Mesendoderm (in vitro differentiated cells): ENCODE measurements around the gene MXRA7.

ENCODE experiments used
- DNase-seq: peaks from one replicate; pipeline ENCODE4 v3.0.0; 2013
- H2AK5ac ChIP-seq: 2 replicates; pipeline ENCODE4 v1.6.1; 2013; ENCODE audit warnings: low read length, inconsistent platforms
- H2BK120ac ChIP-seq: 2 replicates; pipeline ENCODE4 v1.6.1; 2013; ENCODE audit warnings: low read depth, mild to moderate bottlenecking, low read length, moderate library complexity, mixed read lengths
- H2BK15ac ChIP-seq: replicated peaks from 2 replicates; pipeline ENCODE4 v1.6.1; 2013; ENCODE audit warnings: low read depth, mild to moderate bottlenecking, moderate library complexity
- H2BK5ac ChIP-seq: 2 replicates; pipeline ENCODE4 v1.6.1; 2013; ENCODE audit warnings: low read length, inconsistent platforms
- H3K18ac ChIP-seq: 2 replicates; pipeline ENCODE4 v1.6.1; 2013; ENCODE audit warnings: mild to moderate bottlenecking, low read length, mixed read lengths
- H3K23ac ChIP-seq: one replicate; pipeline ENCODE4 v1.6.1; 2013; ENCODE audit warnings: low read length
- H3K27ac ChIP-seq: 2 replicates; pipeline ENCODE4 v1.5.1; 2013; ENCODE audit warnings: low read depth, mild to moderate bottlenecking, inconsistent platforms, low read length, moderate library complexity
- H3K27me3 ChIP-seq: 2 replicates; pipeline ENCODE4 v1.6.1; 2013; ENCODE audit warnings: low read length, control low read depth, mild to moderate bottlenecking, inconsistent platforms; ENCODE audit not compliant: insufficient read depth, poor library complexity
- H3K36me3 ChIP-seq: 2 replicates; pipeline ENCODE4 v1.6.1; 2013; ENCODE audit warnings: low read length, inconsistent platforms; ENCODE audit not compliant: control insufficient read depth, insufficient read depth
- H3K4ac ChIP-seq: one replicate; pipeline ENCODE4 v1.6.1; 2013; ENCODE audit warnings: low read depth, mild to moderate bottlenecking, low read length, moderate library complexity
- H3K4me1 ChIP-seq: 2 replicates; pipeline ENCODE4 v1.6.1; 2013; ENCODE audit warnings: low read depth, low read length, inconsistent platforms; ENCODE audit not compliant: control insufficient read depth
- H3K4me2 ChIP-seq: 2 replicates; pipeline ENCODE4 v1.6.1; 2013; ENCODE audit warnings: low read length
- H3K4me3 ChIP-seq: 2 replicates; pipeline ENCODE4 v1.5.1; 2013; ENCODE audit warnings: mild to moderate bottlenecking, low read length
- H3K56ac ChIP-seq: one replicate; pipeline ENCODE4 v1.6.1; 2013; ENCODE audit warnings: low read length
- H3K79me1 ChIP-seq: 2 replicates; pipeline ENCODE4 v1.6.1; 2013; ENCODE audit warnings: low read length, inconsistent platforms
- H3K79me2 ChIP-seq: 2 replicates; pipeline ENCODE4 v1.6.1; 2013; ENCODE audit warnings: mild to moderate bottlenecking, low read length; ENCODE audit not compliant: control insufficient read depth, insufficient read depth
- H3K9ac ChIP-seq: 2 replicates; pipeline ENCODE4 v1.6.1; 2013; ENCODE audit warnings: low read length, inconsistent platforms
- H4K5ac ChIP-seq: one replicate; pipeline ENCODE4 v1.6.1; 2013; ENCODE audit warnings: low read length
- H4K8ac ChIP-seq: one replicate; pipeline ENCODE4 v1.6.1; 2013; ENCODE audit warnings: low read depth, mild to moderate bottlenecking, control low read depth, low read length, moderate library complexity
- WGBS: extraction: QIAGEN DNeasy Blood & Tissue Kit; methylation state at CpG from one replicate; pipeline ENCODE4 v1.1.7; 2013; ENCODE audit warnings: low lambda C conversion rate, missing lambda C conversion rate; ENCODE audit not compliant: insufficient coverage; ENCODE audit errors: extremely low coverage; 5-methylcytosine and 5-hydroxymethylcytosine counted together

Gene MXRA7

DNA sequence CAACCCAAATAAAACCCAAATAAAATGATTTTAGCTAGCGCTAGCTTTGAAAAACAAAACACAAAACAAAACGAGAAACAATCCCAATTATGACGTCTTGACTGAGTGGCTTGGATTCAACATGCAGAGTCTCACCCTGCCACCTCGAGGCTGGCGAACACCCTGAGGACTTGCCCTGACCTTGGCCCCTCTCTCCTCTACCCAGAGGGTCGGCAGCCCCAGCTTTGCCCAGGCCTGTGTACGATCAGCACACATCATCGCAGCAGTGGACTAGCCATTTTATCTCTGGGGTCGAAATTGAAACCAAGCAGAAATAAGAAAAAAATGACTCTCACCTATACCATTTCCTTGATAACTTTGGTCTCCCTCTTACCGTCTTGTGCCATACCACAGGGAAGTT lies 10.7 kb upstream of the MXRA7 start:
- no peak overlapping the region for H3K18ac ChIP-seq
- no peak overlapping the region for H2BK5ac ChIP-seq
- H3K27me3 ChIP-seq: no peaks in the 10 kb centered on the region
- H4K5ac ChIP-seq: no peak overlapping the region
- H3K36me3 ChIP-seq: peaks cover 24% of the 10 kb centered on the region
- no peak overlapping the region for H2BK120ac ChIP-seq
- no peak overlapping the region for H2BK15ac ChIP-seq
- peaks cover 5% of the 10 kb centered on the region for H3K79me2 ChIP-seq
- no peak overlapping the region for H3K56ac ChIP-seq
- no peak overlapping the region for H3K4me3 ChIP-seq
- H3K27ac ChIP-seq: no peak overlapping the region
- peaks cover 2% of the 10 kb centered on the region for H3K4me1 ChIP-seq
- DNase-seq: no peak
- peaks cover 6% of the 10 kb centered on the region for H3K79me1 ChIP-seq
- H3K9ac ChIP-seq: no peak overlapping the region
- no peak overlapping the region for H3K4ac ChIP-seq
- no peak overlapping the region for H3K23ac ChIP-seq
- H3K4me2 ChIP-seq: no peak overlapping the region
- WGBS: no CpG with 5 or more reads among the region's 10 CpGs
- no peak overlapping the region for H4K8ac ChIP-seq
- H2AK5ac ChIP-seq: no peak overlapping the region

DNA sequence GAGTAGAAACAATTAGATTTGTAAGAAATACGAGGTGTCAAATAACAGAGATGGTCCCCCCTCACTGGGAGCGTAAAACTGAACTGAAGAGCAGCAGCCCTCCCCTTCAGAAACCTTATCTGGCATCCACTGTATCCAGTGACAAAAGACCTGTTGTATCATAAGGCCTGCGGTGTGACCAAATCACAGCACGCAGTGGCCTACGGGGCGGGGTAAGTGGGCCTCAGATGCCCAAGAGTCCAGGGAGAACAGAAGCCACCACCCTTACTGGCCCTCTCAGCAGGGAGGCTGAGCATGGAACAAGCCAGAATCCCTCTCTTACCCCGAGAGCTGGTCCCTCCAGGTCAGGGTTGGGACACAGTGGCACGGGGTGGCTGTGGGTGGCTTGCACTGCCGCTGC lies 10.2 kb upstream of the MXRA7 start:
- no peak overlapping the region for H3K56ac ChIP-seq
- H3K23ac ChIP-seq: no peak overlapping the region
- H3K79me1 ChIP-seq: peaks cover 6% of the 10 kb centered on the region
- H2BK15ac ChIP-seq: no peak overlapping the region
- H3K27me3 ChIP-seq: no peaks in the 10 kb centered on the region
- no peak overlapping the region for H3K9ac ChIP-seq
- no peak overlapping the region for H3K18ac ChIP-seq
- H3K4me3 ChIP-seq: no peak overlapping the region
- no peak overlapping the region for H4K8ac ChIP-seq
- no peak overlapping the region for H3K4ac ChIP-seq
- peaks cover 5% of the 10 kb centered on the region for H3K79me2 ChIP-seq
- H3K4me2 ChIP-seq: no peak overlapping the region
- no peak overlapping the region for H3K27ac ChIP-seq
- H2AK5ac ChIP-seq: no peak overlapping the region
- H4K5ac ChIP-seq: no peak overlapping the region
- H3K36me3 ChIP-seq: peaks cover 27% of the 10 kb centered on the region
- peaks cover 2% of the 10 kb centered on the region for H3K4me1 ChIP-seq
- no peak for DNase-seq
- H2BK120ac ChIP-seq: no peak overlapping the region
- H2BK5ac ChIP-seq: no peak overlapping the region
- WGBS: no CpG with 5 or more reads among the region's 9 CpGs

DNA sequence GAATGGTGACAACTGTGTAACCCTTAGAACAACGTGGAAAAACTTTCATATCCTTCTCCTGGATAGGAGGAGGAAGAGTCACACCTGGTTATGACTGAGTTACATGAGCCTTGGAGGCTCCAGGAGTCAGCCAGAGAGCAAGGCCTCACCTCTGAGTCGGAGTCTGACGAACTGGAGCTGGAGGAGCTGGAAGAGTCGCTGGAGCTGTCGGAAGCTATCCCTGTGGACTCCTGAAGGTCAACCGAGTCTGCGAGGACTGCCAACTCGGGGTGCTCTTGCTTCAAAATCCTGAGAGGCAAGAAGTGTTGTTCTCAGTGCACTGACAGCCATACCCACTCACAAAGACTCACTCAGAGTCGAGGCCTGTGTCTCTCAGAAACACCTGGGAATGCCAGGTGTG lies 9.4 kb upstream of the MXRA7 start:
- Histone ChIP-seq H3K56ac (no peak overlapping the region), H2BK5ac (no peak overlapping the region), H3K4ac (no peak overlapping the region), H4K5ac (no peak overlapping the region), H3K79me1 (peaks cover 4% of the 10 kb centered on the region), H3K4me1 (no peaks in the 10 kb centered on the region), H3K4me2 (no peak overlapping the region), H3K4me3 (no peak overlapping the region), H3K9ac (no peak overlapping the region), H3K36me3 (peaks cover 28% of the 10 kb centered on the region), H3K27me3 (no peaks in the 10 kb centered on the region), H2BK120ac (no peak overlapping the region), H3K23ac (no peak overlapping the region), H3K79me2 (peaks cover 2% of the 10 kb centered on the region), H3K27ac (no peak overlapping the region), H2BK15ac (no peak overlapping the region), H2AK5ac (no peak overlapping the region), H3K18ac (no peak overlapping the region), H4K8ac (no peak overlapping the region)
- WGBS: no CpG with 5 or more reads among the region's 9 CpGs
- no peak for DNase-seq

DNA sequence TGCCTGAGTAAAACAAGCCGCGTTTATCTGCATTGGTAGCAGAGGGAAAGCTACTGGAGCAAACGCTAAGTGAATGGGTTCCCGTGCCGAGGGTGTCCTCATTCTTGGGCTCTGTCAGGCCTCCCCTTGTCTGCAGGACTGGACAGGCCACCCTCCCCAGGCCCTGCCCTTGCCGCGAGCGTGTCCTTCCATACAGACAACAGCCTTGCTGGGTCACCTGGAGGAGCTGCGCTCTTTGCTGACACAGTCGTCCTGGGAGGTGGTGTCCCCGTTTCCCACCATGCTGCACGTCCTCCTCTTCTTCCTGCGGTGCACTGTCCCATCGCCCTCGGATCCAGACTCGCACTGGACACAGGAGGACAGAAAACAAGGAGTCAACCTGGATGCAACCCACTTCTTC lies 7.8 kb upstream of the MXRA7 start:
- H3K4me3 ChIP-seq: no peak overlapping the region

DNA sequence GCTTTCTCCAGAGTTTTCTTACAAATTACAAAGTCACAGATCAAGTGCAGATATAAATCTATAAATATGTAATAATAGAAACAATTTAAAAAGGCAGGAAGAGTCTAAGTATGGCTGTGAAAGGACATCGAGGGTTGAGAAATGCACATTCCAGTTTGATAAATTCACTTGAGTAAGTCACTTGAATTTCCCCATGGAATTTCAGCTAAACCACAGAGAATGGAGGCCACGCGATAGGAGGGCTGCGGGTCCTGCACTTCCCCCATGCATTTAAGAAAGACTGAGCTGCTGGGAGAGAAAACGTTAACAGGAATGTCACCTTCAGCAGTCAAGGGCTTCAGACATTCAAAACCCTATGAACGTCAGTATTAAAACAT lies 6.1 kb upstream of the MXRA7 start:
- Histone ChIP-seq H3K79me1 (no peaks in the 10 kb centered on the region), H4K8ac (no peak overlapping the region), H3K4me3 (no peak overlapping the region), H3K4ac (no peak overlapping the region), H3K27me3 (no peaks in the 10 kb centered on the region), H3K4me1 (no peaks in the 10 kb centered on the region), H3K56ac (no peak overlapping the region), H2BK120ac (no peak overlapping the region), H3K9ac (no peak overlapping the region), H2BK5ac (no peak overlapping the region), H3K27ac (no peak overlapping the region), H3K36me3 (peaks cover 23% of the 10 kb centered on the region), H3K4me2 (no peak overlapping the region), H3K79me2 (no peaks in the 10 kb centered on the region), H2AK5ac (no peak overlapping the region), H3K23ac (no peak overlapping the region), H2BK15ac (no peak overlapping the region), H3K18ac (no peak overlapping the region), H4K5ac (no peak overlapping the region)
- DNase-seq: no peak
- WGBS: no CpG with 5 or more reads among the region's 6 CpGs

More for the DNA sequence above, 7.8 kb upstream of the MXRA7 start:
- H3K4me1 ChIP-seq: no peaks in the 10 kb centered on the region
- no peak overlapping the region for H3K23ac ChIP-seq
- H3K4ac ChIP-seq: no peak overlapping the region
- H2AK5ac ChIP-seq: no peak overlapping the region
- peaks cover 28% of the 10 kb centered on the region for H3K36me3 ChIP-seq
- no peak overlapping the region for H3K9ac ChIP-seq
- WGBS: no CpG with 5 or more reads among the region's 16 CpGs
- H3K56ac ChIP-seq: no peak overlapping the region
- no peak overlapping the region for H3K27ac ChIP-seq
- no peak overlapping the region for H3K4me2 ChIP-seq
- no peak overlapping the region for H2BK120ac ChIP-seq
- no peaks in the 10 kb centered on the region for H3K79me1 ChIP-seq
- no peak overlapping the region for H2BK5ac ChIP-seq
- DNase-seq: no peak
- H4K8ac ChIP-seq: no peak overlapping the region
- no peaks in the 10 kb centered on the region for H3K79me2 ChIP-seq
- no peak overlapping the region for H4K5ac ChIP-seq
- H3K27me3 ChIP-seq: no peaks in the 10 kb centered on the region
- no peak overlapping the region for H3K18ac ChIP-seq
- H2BK15ac ChIP-seq: no peak overlapping the region

DNA sequence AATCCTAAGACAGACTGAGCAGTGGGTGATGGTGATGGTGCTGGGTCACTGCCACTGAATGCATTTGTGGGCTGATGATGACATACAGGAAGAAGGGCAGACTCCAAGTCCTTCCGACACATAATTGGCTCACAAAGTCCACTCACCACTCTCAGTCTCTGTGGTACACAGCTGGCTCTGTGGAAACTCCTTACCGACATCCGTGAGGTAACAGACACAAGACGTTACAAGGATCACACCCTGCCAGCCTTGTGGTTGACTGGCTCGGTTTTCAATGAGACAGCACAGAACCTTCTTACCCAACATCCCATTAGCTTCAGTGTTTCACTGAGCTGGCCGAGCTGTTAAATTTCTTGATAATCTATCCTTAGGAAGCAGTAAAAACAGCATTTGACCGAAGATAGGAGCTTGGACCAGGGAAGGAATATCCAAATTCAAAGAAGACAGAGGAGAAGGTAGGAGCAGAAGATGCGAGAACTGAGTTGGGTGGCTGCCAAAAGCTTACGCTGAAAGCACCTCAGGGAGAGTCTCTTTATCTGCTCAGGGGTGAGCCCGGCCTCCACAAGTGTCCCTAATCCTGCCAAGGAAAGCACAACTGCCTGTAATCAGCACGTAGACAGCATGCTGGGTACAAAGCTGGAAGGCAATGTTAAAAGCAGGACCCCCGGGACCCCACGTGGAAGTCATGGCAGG lies 5.5 kb upstream of the MXRA7 start:
- H2BK5ac ChIP-seq: no peak overlapping the region
- no peak overlapping the region for H3K4me3 ChIP-seq
- H4K5ac ChIP-seq: no peak overlapping the region
- H3K4ac ChIP-seq: no peak overlapping the region
- no peak overlapping the region for H3K9ac ChIP-seq
- no peaks in the 10 kb centered on the region for H3K79me2 ChIP-seq
- H3K36me3 ChIP-seq: peaks cover 21% of the 10 kb centered on the region
- no peak overlapping the region for H3K18ac ChIP-seq
- no peak for DNase-seq
- no peaks in the 10 kb centered on the region for H3K79me1 ChIP-seq
- H4K8ac ChIP-seq: no peak overlapping the region
- no peak overlapping the region for H3K23ac ChIP-seq
- no peak overlapping the region for H2BK15ac ChIP-seq
- H3K27ac ChIP-seq: no peak overlapping the region
- H2AK5ac ChIP-seq: no peak overlapping the region
- no peaks in the 10 kb centered on the region for H3K4me1 ChIP-seq
- no peak overlapping the region for H3K4me2 ChIP-seq
- no CpG with 5 or more reads among the region's 13 CpGs for WGBS
- no peaks in the 10 kb centered on the region for H3K27me3 ChIP-seq
- H3K56ac ChIP-seq: no peak overlapping the region
- no peak overlapping the region for H2BK120ac ChIP-seq
